ENCODE results near the gene CYP26B1.

- TF ChIP-seq CTCF (IDR thresholded peaks at IDR 0.05 in 4 of 5, conservative IDR thresholded peaks at IDR 0.05 in 1 of 5) (no peak), POLR2A (IDR thresholded peaks at IDR 0.05) (no peak)
These were observed 23.3 kb downstream of the CYP26B1 start for GRCh38 chr2:72124376-72124775.
